Activated T-cell treated with anti-CD3 and anti-CD28 coated beads for 1 hour (primary cell): ENCODE measurements around the gene HOXB4.

ENCODE experiments used
- DNase-seq: peaks from one replicate; pipeline ENCODE4 v3.0.0-alpha.2; 2020; ENCODE audit warnings: low read depth

HOXB4 gene

DNA sequence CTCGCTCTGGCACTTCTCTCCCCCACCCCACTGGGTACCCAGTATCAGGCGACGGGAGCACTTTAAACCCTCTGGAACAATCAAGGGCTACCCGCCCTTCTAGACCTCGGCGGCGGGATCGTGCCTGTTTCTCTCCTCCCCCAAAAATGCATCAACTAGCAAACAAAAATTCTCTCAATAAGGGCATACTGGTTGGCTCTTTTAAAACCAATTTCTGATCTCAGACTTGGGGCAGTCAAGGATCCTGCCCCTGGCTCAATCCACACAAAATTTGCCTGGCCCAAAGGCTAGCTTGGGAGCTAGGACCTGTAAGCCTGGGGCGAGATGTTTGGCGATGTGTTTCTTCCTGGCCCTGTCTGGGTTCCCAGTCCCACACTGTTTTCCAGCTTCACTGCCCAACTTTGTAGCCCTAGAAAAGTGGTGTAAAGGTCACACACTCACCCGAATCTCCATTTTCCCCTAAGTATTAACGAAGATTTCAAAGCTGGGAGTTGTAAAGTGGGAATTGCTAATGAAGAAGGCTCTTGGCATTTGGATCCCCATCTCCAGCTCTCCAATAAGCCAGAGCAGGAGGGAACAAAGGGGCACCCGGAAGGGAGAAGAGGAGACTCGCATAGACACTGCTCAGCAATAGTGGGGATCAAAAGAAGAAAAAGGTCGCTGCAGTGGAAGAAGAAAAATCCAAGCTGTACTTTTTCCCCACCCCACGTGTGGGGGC is 18.9 kb downstream of the HOXB4 start:
- DNase-seq, result no peak

DNA sequence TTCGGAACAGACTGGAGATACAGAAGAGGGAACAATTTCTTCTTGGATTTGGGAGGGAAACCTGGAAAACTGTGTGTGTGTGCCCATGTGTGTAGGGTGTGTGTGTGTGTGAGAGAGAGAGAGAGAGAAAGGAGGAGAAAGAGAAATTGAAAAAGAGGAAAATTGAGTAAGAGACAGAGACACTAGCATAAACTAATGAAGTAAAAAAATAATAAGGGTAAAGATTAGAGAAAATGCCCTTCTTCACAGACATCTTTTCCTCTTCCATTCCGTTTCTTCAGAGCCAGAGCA is 19.4 kb downstream of the HOXB4 start:
- DNase-seq, result no peak

GRCh38 chr17:48558057-48558830 is 19.9 kb downstream of the HOXB4 start:
- DNase-seq, result no peak

GRCh38 chr17:48556576-48557401 is 21.4 kb downstream of the HOXB4 start:
- DNase-seq, result no peak

DNA sequence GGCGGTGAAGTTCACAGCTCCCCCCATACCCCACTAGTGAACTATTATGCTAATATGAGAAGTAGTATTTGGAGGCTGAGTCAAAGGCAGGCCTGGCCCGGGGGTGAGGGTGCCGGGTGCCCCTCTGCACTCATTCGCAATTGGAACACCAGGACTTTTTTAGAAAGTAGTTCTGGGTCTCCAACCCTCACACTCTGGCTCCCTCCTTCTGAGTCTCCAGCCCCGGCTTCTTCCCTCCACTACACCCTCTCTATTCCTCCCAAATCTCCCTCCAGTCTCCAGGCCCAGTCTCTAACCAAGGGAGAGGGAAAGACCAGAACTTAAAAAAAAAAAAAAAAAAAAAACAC is 21.9 kb downstream of the HOXB4 start:
- no peak for DNase-seq

GRCh38 chr17:48555258-48556228 is 22.6 kb downstream of the HOXB4 start:
- DNase-seq, result no peak

DNA sequence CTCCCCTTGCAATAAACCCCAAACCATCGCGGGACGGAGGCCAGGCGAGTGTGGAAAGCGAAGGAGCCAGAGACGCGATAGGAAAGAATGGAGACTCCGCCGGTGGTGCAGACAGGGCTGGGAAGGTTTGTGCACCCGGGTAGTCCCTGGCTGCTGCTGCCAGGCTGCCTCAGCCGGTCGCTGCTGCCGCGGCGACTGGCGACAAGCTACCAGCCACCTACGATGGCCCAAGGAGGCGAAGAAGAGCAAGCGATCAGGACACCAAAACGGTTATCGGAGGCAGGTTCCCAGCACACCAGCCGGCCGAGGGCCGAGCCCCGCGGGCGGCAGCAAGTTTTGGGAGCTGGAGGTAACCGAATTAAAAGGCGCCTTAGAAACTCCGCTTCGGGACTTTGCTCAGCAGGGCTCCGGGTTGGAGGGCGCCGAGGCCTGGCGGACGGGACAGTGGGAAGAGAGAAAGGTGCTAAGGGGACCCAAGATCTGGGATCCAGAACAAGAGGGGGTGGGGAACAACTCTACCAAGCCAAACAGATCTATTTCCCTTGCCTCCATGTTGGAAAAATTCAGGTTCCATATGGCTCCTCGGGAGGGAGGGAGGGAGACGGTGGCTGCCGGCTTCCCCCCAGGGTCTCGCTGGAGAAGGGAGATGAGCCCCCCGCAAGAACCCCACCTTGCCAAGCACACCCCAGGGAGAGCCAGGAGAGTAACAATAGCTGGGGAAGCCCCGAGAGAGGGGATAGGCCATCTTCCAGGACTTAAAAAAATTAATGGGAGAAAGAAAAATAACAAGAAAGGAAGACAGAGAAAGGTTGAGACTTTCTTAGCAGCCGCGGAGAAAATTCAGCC is 23.5 kb downstream of the HOXB4 start:
- DNase-seq, result no peak

- no peak for DNase-seq
Observed at GRCh38 chr17:48553826-48554225, 24.3 kb downstream of the HOXB4 start.

GRCh38 chr17:48553190-48553547 is 25.0 kb downstream of the HOXB4 start:
- DNase-seq, result no peak

- DNase-seq, result no peak
Observed at GRCh38 chr17:48552466-48553189, 25.5 kb downstream of the HOXB4 start.

GRCh38 chr17:48551596-48552465 is 26.3 kb downstream of the HOXB4 start:
- no peak for DNase-seq

DNA sequence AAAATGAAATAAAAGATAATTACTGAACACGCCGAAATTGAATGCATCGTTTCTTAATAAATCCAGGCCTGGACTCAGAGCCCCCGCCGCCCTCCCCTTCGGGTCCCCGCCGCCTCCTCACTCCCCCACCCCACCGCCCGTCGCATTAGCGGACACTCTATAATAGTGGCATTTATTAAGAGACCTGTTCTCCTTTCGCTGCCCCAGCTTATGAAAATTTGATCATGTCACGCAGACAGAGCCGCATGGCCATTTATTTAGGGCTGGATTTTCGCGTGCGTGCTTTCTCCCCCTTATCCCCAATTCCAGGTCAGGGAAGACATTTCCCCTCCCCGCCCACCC is 27.0 kb downstream of the HOXB4 start:
- DNase-seq, result no peak

DNA sequence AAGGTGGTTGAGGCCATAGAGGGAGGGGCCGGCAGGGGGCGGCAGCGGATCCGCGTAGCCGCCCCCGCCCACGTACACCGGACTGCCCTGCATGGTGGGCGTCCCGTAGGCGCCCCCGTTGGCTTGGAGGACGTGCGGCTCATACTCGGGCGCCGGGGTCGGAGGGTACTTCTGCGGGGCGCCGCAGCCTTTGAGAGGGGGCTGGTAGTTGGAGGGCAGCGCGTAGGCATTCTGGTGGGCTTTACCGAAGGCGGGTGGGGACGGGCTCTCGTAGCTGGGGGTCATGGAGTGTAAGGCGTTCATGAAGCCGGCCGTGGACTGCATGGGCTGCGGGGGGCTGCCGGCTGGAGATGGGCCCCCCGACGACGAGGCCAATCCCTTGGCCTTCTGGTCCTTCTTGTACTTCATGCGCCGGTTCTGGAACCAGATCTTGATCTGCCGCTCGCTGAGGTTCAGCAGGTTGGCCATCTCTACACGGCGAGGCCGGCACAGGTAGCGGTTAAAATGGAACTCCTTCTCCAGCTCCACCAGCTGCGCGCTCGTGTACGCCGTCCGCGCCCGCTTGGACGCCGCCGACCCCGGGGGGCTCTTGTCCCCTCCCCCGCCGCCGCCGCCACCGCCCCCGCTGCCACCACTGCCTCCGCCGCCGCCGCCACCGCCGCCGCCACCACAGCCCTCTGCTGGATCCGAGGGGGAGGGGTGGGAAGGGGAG is 27.5 kb downstream of the HOXB4 start:
- no peak for DNase-seq

- DNase-seq, result no peak
Observed at GRCh38 chr17:48549914-48550501, 28.1 kb downstream of the HOXB4 start.

DNA sequence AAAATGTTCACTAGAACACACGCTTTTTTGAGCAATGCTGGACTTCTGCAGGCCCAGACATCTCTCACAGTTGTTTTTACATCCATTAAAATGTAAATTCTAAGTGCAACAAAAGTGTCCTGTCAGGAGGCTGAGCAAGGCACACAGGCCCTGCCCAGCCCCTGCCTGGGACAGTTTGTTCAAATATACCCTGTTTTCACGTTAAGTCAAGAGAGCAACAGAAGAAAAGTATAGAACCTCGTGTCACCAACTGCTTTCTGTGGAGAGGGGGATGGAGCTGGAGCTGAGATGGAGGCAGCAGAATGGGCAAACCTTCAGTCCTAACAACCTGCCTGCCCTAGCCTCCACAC is 28.9 kb downstream of the HOXB4 start:
- DNase-seq, result no peak

GRCh38 chr17:48548523-48549280 is 29.4 kb downstream of the HOXB4 start:
- no peak for DNase-seq

DNA sequence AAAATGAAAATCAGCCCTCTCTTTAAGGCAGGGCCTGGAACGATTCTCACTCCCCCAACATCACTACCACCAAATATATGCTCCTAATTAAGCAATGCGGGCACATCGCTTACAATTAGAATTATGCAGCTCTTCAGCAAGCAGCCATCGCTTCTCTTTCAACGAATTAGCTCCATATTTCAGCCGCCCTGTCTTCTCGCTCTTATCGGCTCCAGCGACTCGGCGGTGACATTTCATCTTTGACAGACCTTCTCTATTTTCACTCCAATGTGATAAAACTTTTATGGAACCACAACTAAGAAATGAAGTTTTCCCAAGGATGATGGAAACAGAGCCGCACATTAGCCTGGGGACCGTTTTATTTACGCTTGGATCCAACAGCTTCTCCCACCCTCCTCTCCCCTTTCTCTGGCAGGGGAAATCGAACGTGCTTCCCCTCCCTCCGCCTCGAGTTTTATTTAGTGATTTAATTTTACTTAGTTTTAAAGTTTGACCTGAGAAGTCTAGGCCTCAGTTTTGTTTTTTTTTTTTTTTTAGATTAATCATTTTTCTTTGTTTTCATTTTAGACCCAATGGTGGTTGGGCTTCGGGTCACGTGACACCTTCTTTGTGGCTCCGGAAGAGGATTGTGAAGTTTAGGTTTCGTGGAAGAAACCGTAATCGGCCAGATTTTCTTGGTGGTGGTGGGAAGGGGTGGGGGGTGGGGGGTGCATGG is 30.2 kb downstream of the HOXB4 start:
- DNase-seq, result no peak
